IMR-90 (cell line): ENCODE results near the gene BRDT. TPM values are rescaled to one million over a fixed set of nuclear protein-coding genes. Genes with fewer than 3 reads are reported as not detected.

Experiments used
- ATAC-seq: fragments of 200-7000 bp; cut with Tn5 transposase; 2 replicates; pipeline ENCODE4 v1.9.1; 2020; ENCODE audit warnings: low read depth, mild to moderate bottlenecking, moderate library complexity
- BruUV-seq: library from RNA; stranded (reverse); fragments of 400-500 nt; replicated peaks from 2 replicates; lab custom pipeline; 2021; lab: Mats Ljungman, UMichigan
- CTCF ChIA-PET: fragments of 300-600 bp; formaldehyde crosslinking; extraction: SDS; loops from one replicate; lab custom pipeline; 2021; ENCODE audit warnings: antibody characterized with exemption; lab: Yijun Ruan, JAX
- POLR2A ChIA-PET: fragments of 300-600 bp; sonication (Branson Sonifier 250); formaldehyde crosslinking; loops from one replicate; lab custom pipeline; 2022; ENCODE audit warnings: antibody characterized with exemption; ENCODE audit not compliant: unreplicated experiment; lab: Charles Lee
- DNase-seq: peaks from one replicate; pipeline ENCODE4 v3.0.0; 2013
- H2AFZ ChIP-seq: replicated peaks from 2 replicates; pipeline ENCODE3; 2013; ENCODE audit warnings: low read length, mild to moderate bottlenecking; ENCODE audit not compliant: poor library complexity
- H2AK5ac ChIP-seq: 2 replicates; pipeline ENCODE4 v1.6.1; 2013; ENCODE audit warnings: low read depth, low read length, inconsistent platforms
- H2AK9ac ChIP-seq: replicated peaks from 2 replicates; pipeline ENCODE3; 2013; ENCODE audit warnings: mild to moderate bottlenecking, low read depth, low read length, moderate library complexity; ENCODE audit not compliant: poor library complexity
- H2BK120ac ChIP-seq: 2 replicates; pipeline ENCODE4 v1.6.1; 2013; ENCODE audit warnings: low read depth, low read length, inconsistent platforms
- H2BK15ac ChIP-seq: 3 replicates; pipeline ENCODE4 v1.6.1; 2013; ENCODE audit warnings: low read depth, low read length, inconsistent platforms
- H2BK20ac ChIP-seq: 2 replicates; pipeline ENCODE4 v1.6.1; 2013; ENCODE audit warnings: low read depth, mild to moderate bottlenecking, inconsistent platforms, low read length, moderate library complexity
- H2BK5ac ChIP-seq: 2 replicates; pipeline ENCODE4 v1.6.1; 2013; ENCODE audit warnings: mild to moderate bottlenecking, low read depth, low read length, inconsistent platforms; ENCODE audit not compliant: poor library complexity, severe bottlenecking
- H3K14ac ChIP-seq: replicated peaks from 2 replicates; pipeline ENCODE4 v1.6.1; 2013; ENCODE audit warnings: low read depth, low read length, inconsistent platforms
- H3K18ac ChIP-seq: 2 replicates; pipeline ENCODE4 v1.6.1; 2013; ENCODE audit warnings: low read depth, low read length, control low read depth
- H3K23ac ChIP-seq: 2 replicates; pipeline ENCODE4 v1.6.1; 2013; ENCODE audit warnings: low read depth, low read length, inconsistent platforms
- H3K27ac ChIP-seq: 2 replicates; pipeline ENCODE4 v1.5.1; 2013; ENCODE audit warnings: mild to moderate bottlenecking, control low read depth, low read length; ENCODE audit not compliant: insufficient read depth
- H3K27me3 ChIP-seq: 2 replicates; pipeline ENCODE4 v1.6.1; 2013; ENCODE audit warnings: low read length; ENCODE audit not compliant: control insufficient read depth, insufficient read depth
- H3K36me3 ChIP-seq: 2 replicates; pipeline ENCODE4 v1.6.1; 2013; ENCODE audit warnings: low read length, mixed read lengths; ENCODE audit not compliant: control insufficient read depth, insufficient read depth
- H3K4ac ChIP-seq: 2 replicates; pipeline ENCODE4 v1.6.1; 2013; ENCODE audit warnings: low read depth, low read length, inconsistent platforms
- H3K4me1 ChIP-seq: 2 replicates; pipeline ENCODE4 v1.6.1; 2013; ENCODE audit warnings: low read length, mixed read lengths; ENCODE audit not compliant: control insufficient read depth, insufficient read depth
- H3K4me2 ChIP-seq: 2 replicates; pipeline ENCODE4 v1.6.1; 2013; ENCODE audit warnings: low read depth, mild to moderate bottlenecking, control low read depth, low read length, moderate library complexity
- H3K4me3 ChIP-seq: 2 replicates; pipeline ENCODE4 v1.5.1; 2013; ENCODE audit warnings: low read depth, mild to moderate bottlenecking, control low read depth, low read length, moderate library complexity; ENCODE audit not compliant: insufficient read depth
- H3K56ac ChIP-seq: 2 replicates; pipeline ENCODE4 v1.6.1; 2013; ENCODE audit warnings: low read length, inconsistent platforms; ENCODE audit not compliant: insufficient read depth; ENCODE audit errors: extremely low read depth
- H3K79me1 ChIP-seq, 2 experiments: 2 replicates each; pipeline ENCODE4 v1.6.1; 2013; ENCODE audit warnings: low read length in 2 of 2, inconsistent platforms in 1 of 2, low read depth in 1 of 2
- H3K9ac ChIP-seq: 2 replicates; pipeline ENCODE4 v1.6.1; 2013; ENCODE audit warnings: low read depth, low read length, control low read depth
- H3K9me1 ChIP-seq: 2 replicates; pipeline ENCODE4 v1.6.1; 2013; ENCODE audit warnings: low read length, inconsistent platforms; ENCODE audit not compliant: insufficient read depth
- H3K9me3 ChIP-seq: 2 replicates; pipeline ENCODE4 v1.6.1; 2013; ENCODE audit warnings: low read length; ENCODE audit not compliant: control insufficient read depth, insufficient read depth
- H4K20me1 ChIP-seq: 2 replicates; pipeline ENCODE4 v1.6.1; 2013; ENCODE audit warnings: low read length, inconsistent platforms; ENCODE audit not compliant: insufficient read depth
- H4K5ac ChIP-seq: 2 replicates; pipeline ENCODE4 v1.6.1; 2013; ENCODE audit warnings: mild to moderate bottlenecking, low read depth, low read length, control low read depth
- H4K8ac ChIP-seq, 2 experiments: 2 replicates each; pipeline ENCODE4 v1.6.1; 2013; ENCODE audit warnings: low read depth in 2 of 2, low read length in 2 of 2, control low read depth in 1 of 2, inconsistent platforms in 1 of 2
- H4K91ac ChIP-seq: 2 replicates; pipeline ENCODE4 v1.6.1; 2013; ENCODE audit warnings: low read depth, low read length, inconsistent platforms; ENCODE audit not compliant: insufficient read depth
- BHLHE40 ChIP-seq: fragments of 150-350 bp; IDR thresholded peaks from 2 replicates; pipeline ENCODE4 v1.6.1; 2016; ENCODE audit warnings: mild to moderate bottlenecking, low read depth, low read length
- CHD1 ChIP-seq: IDR thresholded peaks from 2 replicates; pipeline ENCODE4 v1.6.1; 2012; ENCODE audit warnings: low read depth, low read length, improper control_type of control experiment
- MAFK ChIP-seq: IDR thresholded peaks from 2 replicates; pipeline ENCODE4 v1.6.1; 2012; ENCODE audit warnings: low read depth, low read length, improper control_type of control experiment
- NFE2L2 ChIP-seq: fragments of 150-350 bp; IDR thresholded peaks from 2 replicates; pipeline ENCODE4 v1.6.1; 2016; ENCODE audit warnings: low read depth, mild to moderate bottlenecking, low read length
- RAD21 ChIP-seq: IDR thresholded peaks from 2 replicates; pipeline ENCODE4 v1.6.1; 2012; ENCODE audit warnings: low read length, improper control_type of control experiment
- SMC3 ChIP-seq: fragments of 150-350 bp; IDR thresholded peaks from 2 replicates; pipeline ENCODE4 v1.6.1; 2016; ENCODE audit warnings: low read depth, mild to moderate bottlenecking, antibody characterized with exemption, low read length, moderate library complexity
- WGBS, 2 experiments: methylation state at CpG; one replicate each; pipeline versions ENCODE4 v1.1.5 to v1.1.7; 2013; ENCODE audit warnings: missing lambda C conversion rate in 2 of 2; ENCODE audit not compliant: insufficient read length in 1 of 2; ENCODE audit errors: extremely low coverage in 2 of 2; 5-methylcytosine and 5-hydroxymethylcytosine counted together
- dilution Hi-C: fragments of 300-500 bp; cut with HindIII; formaldehyde crosslinking; loops from one replicate; pipeline ENCODE4 v1.14.3; 2018; ENCODE audit warnings: low sequenced_read_pairs; ENCODE audit not compliant: unreplicated experiment
- in situ Hi-C: fragments of 300-500 bp; cut with MboI; formaldehyde crosslinking; loops from 3 replicates; pipeline ENCODE4 v1.14.3; 2019; ENCODE audit warnings: low sequenced_read_pairs, inconsistent platforms, mixed read lengths
- intact Hi-C: fragments of 100-400 bp; cut with micrococcal nuclease; formaldehyde crosslinking; loops from 2 replicates; pipeline ENCODE4 v1.10.0; 2022
- polyA plus RNA-seq, 3 experiments: library from polyadenylated mRNA; depleted of rRNA; stranded (reverse); fragments of >200 nt; gene quantifications; 2 replicates each; pipeline ENCODE4 v1.2.3, GENCODE V29; 2012; ENCODE audit warnings: low replicate concordance in 1 of 3
- total RNA-seq: library from RNA; depleted of rRNA; stranded (reverse); fragments of >200 nt; gene quantifications from 2 replicates; pipeline ENCODE4 v1.2.3, GENCODE V29; 2012
- TF ChIP-seq, protein P1 (sequence below): fragments of 150-350 bp; IDR thresholded peaks from 2 replicates; pipeline ENCODE4 v1.6.1; 2016; ENCODE audit warnings: low read depth, mild to moderate bottlenecking, low read length, moderate library complexity, borderline replicate concordance
- TF ChIP-seq, protein P2 (sequence below): conservative IDR thresholded peaks from 2 replicates; pipeline ENCODE4 v1.5.1; 2012; ENCODE audit warnings: mild to moderate bottlenecking, low read depth, low read length, improper control_type of control experiment
- TF ChIP-seq, protein P3 (sequence below): fragments of 150-350 bp; IDR thresholded peaks from 2 replicates; pipeline ENCODE4 v1.6.1; 2017; ENCODE audit warnings: mild to moderate bottlenecking, antibody characterized with exemption, low read length, low read depth

Gene BRDT
- total and polyA plus RNA-seq, 2 of the 4 experiments (the other 2 are of a cell fraction) = not detected

DNA sequence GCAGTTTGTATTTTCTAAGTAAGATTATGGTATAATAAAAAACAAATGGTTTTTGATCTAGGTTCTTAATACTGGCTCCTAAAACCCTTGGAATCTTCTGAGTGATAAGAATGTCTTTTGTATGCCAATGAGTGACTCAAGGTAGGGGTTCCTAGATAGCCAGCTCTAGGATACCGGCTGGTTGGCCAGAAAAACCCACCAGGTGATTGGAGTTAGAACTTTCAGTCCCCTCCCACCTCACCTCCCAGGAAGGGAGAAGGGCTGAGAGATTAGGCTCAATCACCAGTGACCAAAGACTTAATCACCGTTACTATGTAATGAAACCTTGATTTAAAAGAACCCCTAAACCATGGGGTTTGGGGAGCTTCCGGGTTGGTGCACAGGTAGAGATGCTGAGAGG lies 8.7 kb upstream of the BRDT start:
- no CpG with 5 or more reads among the region's 3 CpGs for WGBS, 2 experiments
- Histone ChIP-seq H4K20me1 (no peaks in the 10 kb centered on the region), H3K4me3 (no peak overlapping the region), H3K27ac (no peak overlapping the region), H2AFZ (no peak overlapping the region), H3K4me2 (no peak overlapping the region), H2BK20ac (no peak overlapping the region), H3K79me1 (no peaks in the 10 kb centered on the region), H2AK9ac (no peak overlapping the region), H2BK120ac (no peak overlapping the region), H3K4ac (no peak overlapping the region), H4K5ac (no peak overlapping the region), H2AK5ac (no peak overlapping the region), H3K9me1 (no peaks in the 10 kb centered on the region), H3K9me3 (no peaks in the 10 kb centered on the region), H4K91ac (no peak overlapping the region), H3K14ac (no peak overlapping the region), H3K9ac (no peak overlapping the region), H3K27me3 (no peaks in the 10 kb centered on the region), H3K18ac (no peak overlapping the region), H3K36me3 (no peaks in the 10 kb centered on the region), H3K4me1 (no peaks in the 10 kb centered on the region), H4K8ac (no peak overlapping the region), H3K23ac (no peak overlapping the region), H3K56ac (no peak overlapping the region), H2BK5ac (no peak overlapping the region), H2BK15ac (no peak overlapping the region)
- no TSS peak for BruUV-seq
- no peak for ATAC-seq
- DNase-seq = no peak
- in situ Hi-C loops = no loop called here
- intact Hi-C loops = no loop called here
- TF ChIP-seq, protein P1, sequence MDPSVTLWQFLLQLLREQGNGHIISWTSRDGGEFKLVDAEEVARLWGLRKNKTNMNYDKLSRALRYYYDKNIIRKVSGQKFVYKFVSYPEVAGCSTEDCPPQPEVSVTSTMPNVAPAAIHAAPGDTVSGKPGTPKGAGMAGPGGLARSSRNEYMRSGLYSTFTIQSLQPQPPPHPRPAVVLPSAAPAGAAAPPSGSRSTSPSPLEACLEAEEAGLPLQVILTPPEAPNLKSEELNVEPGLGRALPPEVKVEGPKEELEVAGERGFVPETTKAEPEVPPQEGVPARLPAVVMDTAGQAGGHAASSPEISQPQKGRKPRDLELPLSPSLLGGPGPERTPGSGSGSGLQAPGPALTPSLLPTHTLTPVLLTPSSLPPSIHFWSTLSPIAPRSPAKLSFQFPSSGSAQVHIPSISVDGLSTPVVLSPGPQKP = no peak
- TF ChIP-seq SMC3 = no peak
- TF ChIP-seq BHLHE40 = no peak
- TF ChIP-seq, protein P2, sequence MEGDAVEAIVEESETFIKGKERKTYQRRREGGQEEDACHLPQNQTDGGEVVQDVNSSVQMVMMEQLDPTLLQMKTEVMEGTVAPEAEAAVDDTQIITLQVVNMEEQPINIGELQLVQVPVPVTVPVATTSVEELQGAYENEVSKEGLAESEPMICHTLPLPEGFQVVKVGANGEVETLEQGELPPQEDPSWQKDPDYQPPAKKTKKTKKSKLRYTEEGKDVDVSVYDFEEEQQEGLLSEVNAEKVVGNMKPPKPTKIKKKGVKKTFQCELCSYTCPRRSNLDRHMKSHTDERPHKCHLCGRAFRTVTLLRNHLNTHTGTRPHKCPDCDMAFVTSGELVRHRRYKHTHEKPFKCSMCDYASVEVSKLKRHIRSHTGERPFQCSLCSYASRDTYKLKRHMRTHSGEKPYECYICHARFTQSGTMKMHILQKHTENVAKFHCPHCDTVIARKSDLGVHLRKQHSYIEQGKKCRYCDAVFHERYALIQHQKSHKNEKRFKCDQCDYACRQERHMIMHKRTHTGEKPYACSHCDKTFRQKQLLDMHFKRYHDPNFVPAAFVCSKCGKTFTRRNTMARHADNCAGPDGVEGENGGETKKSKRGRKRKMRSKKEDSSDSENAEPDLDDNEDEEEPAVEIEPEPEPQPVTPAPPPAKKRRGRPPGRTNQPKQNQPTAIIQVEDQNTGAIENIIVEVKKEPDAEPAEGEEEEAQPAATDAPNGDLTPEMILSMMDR = no peak
- no peak for TF ChIP-seq NFE2L2
- TF ChIP-seq CHD1 = no peak
- TF ChIP-seq RAD21 = no peak
- TF ChIP-seq, protein P3, sequence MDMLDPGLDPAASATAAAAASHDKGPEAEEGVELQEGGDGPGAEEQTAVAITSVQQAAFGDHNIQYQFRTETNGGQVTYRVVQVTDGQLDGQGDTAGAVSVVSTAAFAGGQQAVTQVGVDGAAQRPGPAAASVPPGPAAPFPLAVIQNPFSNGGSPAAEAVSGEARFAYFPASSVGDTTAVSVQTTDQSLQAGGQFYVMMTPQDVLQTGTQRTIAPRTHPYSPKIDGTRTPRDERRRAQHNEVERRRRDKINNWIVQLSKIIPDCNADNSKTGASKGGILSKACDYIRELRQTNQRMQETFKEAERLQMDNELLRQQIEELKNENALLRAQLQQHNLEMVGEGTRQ = no peak
- no peak for TF ChIP-seq MAFK
- CTCF ChIA-PET = no interaction called here
- dilution Hi-C loops = no loop called here
- POLR2A ChIA-PET = no interaction called here
